ENCODE data around the gene COL6A1.
A peak's percentile ranks its signal among the peaks of the same experiment; 100 is the strongest.
"Not testable (repeated sequence)": the region's sequence is repeated elsewhere in the genome, so short reads cannot be mapped to it uniquely, and the experiment has no call there.

Gene COL6A1

GRCh38 chr21:45952974-45953373 lies 28.6 kb upstream of the COL6A1 start:
- no peak for DNase-seq (ENCODE audit: insufficient read length, low spot score)
- no peak for TF ChIP-seq CTCF (IDR thresholded peaks at IDR 0.05; ENCODE audit: insufficient read depth, missing control alignments)
- no peak for FAIRE-seq

- peak; percentile 8 for TF ChIP-seq CTCF (IDR thresholded peaks at IDR 0.05; ENCODE audit: insufficient read depth, missing control alignments)
- peak; percentile 25 for DNase-seq (ENCODE audit: insufficient read length, low spot score)
- no peak for FAIRE-seq
Observed at GRCh38 chr21:45954261-45954660, 27.3 kb upstream of the COL6A1 start.

GRCh38 chr21:45954921-45955320 lies 26.6 kb upstream of the COL6A1 start:
- FAIRE-seq, result no peak

GRCh38 chr21:45957551-45957950 lies 24.0 kb upstream of the COL6A1 start:
- no peak for TF ChIP-seq CTCF (IDR thresholded peaks at IDR 0.05; ENCODE audit: insufficient read depth, missing control alignments)
- no peak for DNase-seq (ENCODE audit: insufficient read length, low spot score)
- FAIRE-seq, result no peak

More at GRCh38 chr21:45954921-45955320, 26.6 kb upstream of the COL6A1 start:
- DNase-seq (ENCODE audit: insufficient read length, low spot score), result no peak
- TF ChIP-seq CTCF (IDR thresholded peaks at IDR 0.05; ENCODE audit: insufficient read depth, missing control alignments), result no peak

GRCh38 chr21:45957981-45958600 lies 23.5 kb upstream of the COL6A1 start:
- no peak for TF ChIP-seq CTCF (IDR thresholded peaks at IDR 0.05; ENCODE audit: insufficient read depth, missing control alignments)
- DNase-seq (ENCODE audit: insufficient read length, low spot score) (no peak), FAIRE-seq (no peak)

- no peak for TF ChIP-seq CTCF (IDR thresholded peaks at IDR 0.05; ENCODE audit: insufficient read depth, missing control alignments)
- FAIRE-seq, result no peak
- DNase-seq (ENCODE audit: insufficient read length, low spot score), result no peak
Observed at GRCh38 chr21:45959182-45959581, 22.4 kb upstream of the COL6A1 start.

- no peak for TF ChIP-seq CTCF (IDR thresholded peaks at IDR 0.05; ENCODE audit: insufficient read depth, missing control alignments)
- FAIRE-seq (no peak), DNase-seq (ENCODE audit: insufficient read length, low spot score) (no peak)
Observed at GRCh38 chr21:45959779-45960390, 21.7 kb upstream of the COL6A1 start.

- DNase-seq (ENCODE audit: insufficient read length, low spot score); FAIRE-seq: not testable (repeated sequence)
Observed at GRCh38 chr21:45961408-45961807, 20.2 kb upstream of the COL6A1 start.
